Esophagus squamous epithelium (tissue), 5 donors: ENCODE data around the gene DIAPH3. TPM values are rescaled to one million over a fixed set of nuclear protein-coding genes. Genes with fewer than 3 reads are reported as not detected.

Source experiments
- DNase-seq: peaks from one replicate; lab custom pipeline; 2025; lab: John Stamatoyannopoulos, UW
- H3K27ac ChIP-seq, 4 donors: fragments of 200-600 bp; sonication (generic); one replicate each; pipeline ENCODE4 v1.5.1; 2016 to 2019; ENCODE audit warnings: mild to moderate bottlenecking in 1 of 4
- H3K27me3 ChIP-seq, 4 donors: fragments of 200-600 bp; sonication (generic); 1 replicate in 3 of 4; 2 replicates in 1 of 4; pipeline versions ENCODE4 v1.5.1 to v1.6.0; 2017 to 2021; ENCODE audit warnings: antibody characterized with exemption in 1 of 4
- H3K36me3 ChIP-seq, 3 donors: fragments of 200-600 bp; sonication (generic); one replicate each; pipeline ENCODE4 v1.5.1; 2016 to 2019
- H3K4me1 ChIP-seq, 3 donors: fragments of 200-600 bp; sonication (generic); one replicate each; pipeline ENCODE4 v1.5.1; 2017 to 2019
- H3K4me3 ChIP-seq, 4 donors: fragments of 200-600 bp; sonication (generic); 1 replicate in 3 of 4; 2 replicates in 1 of 4; pipeline ENCODE4 v1.5.1; 2016 to 2019; ENCODE audit warnings: mild to moderate bottlenecking in 2 of 4, moderate library complexity in 1 of 4
- H3K9me3 ChIP-seq, 3 donors: fragments of 200-600 bp; sonication (generic); one replicate each; pipeline ENCODE4 v1.5.1; 2016 to 2019
- CTCF ChIP-seq, 6 experiments: fragments of 450-650 bp in 4 of 6; fragments of 200-600 bp in 2 of 6; sonication (generic) in 2 of 6; IDR thresholded peaks; one replicate each; pipeline ENCODE4 v1.5.1; 2016 to 2019; ENCODE audit warnings: antibody characterized with exemption in 6 of 6, mild to moderate bottlenecking in 4 of 6, moderate library complexity in 4 of 6
- POLR2A ChIP-seq, 4 donors: fragments of 450-650 bp; IDR thresholded peaks; one replicate each; pipeline ENCODE4 v1.6.1; 2017; ENCODE audit warnings: antibody characterized with exemption in 4 of 4, mild to moderate bottlenecking in 4 of 4, moderate library complexity in 3 of 4
- WGBS, 2 donors: methylation state at CpG; one replicate each; pipeline ENCODE4 v1.1.5; 2018; 5-methylcytosine and 5-hydroxymethylcytosine counted together
- intact Hi-C: fragments of 100-400 bp; cut with DNase I; formaldehyde crosslinking; loops from one replicate; pipeline ENCODE4 v1.15.0; 2022
- total RNA-seq, 4 donors: library from RNA; depleted of rRNA; stranded (reverse); fragments of >200 nt; gene quantifications; one replicate each; pipeline ENCODE4 v1.1.0, GENCODE V29; 2016
- donor health status: DM: yes; HTN: yes; CAD: no.

DIAPH3 gene
- total RNA-seq, 4 donors from 2014 or later: 2.2 to 11.1 (median 4.0) TPM

- Histone ChIP-seq H3K27ac (no peak overlapping the region), H3K9me3 (no peaks in the 10 kb centered on the region), H3K4me3 (no peak overlapping the region), H3K27me3 (no peaks in the 10 kb centered on the region), H3K36me3 (no peaks in the 10 kb centered on the region), H3K4me1 (no peaks in the 10 kb centered on the region)
- 78 to 80% methylated on average over 3 of the region's 3 CpGs for WGBS, 2 donors
- DNase-seq: no peak
- intact Hi-C loops: no loop called here
- no peak for TF ChIP-seq CTCF (IDR thresholded peaks at IDR 0.05)
- TF ChIP-seq POLR2A (IDR thresholded peaks at IDR 0.05): no peak
Observed at GRCh38 chr13:59915252-59915651, 248.5 kb downstream of the DIAPH3 start.

GRCh38 chr13:59914556-59914955 lies 249.2 kb downstream of the DIAPH3 start:
- no peak overlapping the region for H3K4me3 ChIP-seq
- WGBS, 2 donors: 66 to 80% methylated on average over 2 of the region's 2 CpGs
- intact Hi-C loops: no loop called here
- H3K27me3 ChIP-seq: no peaks in the 10 kb centered on the region
- DNase-seq: no peak
- H3K4me1 ChIP-seq: no peaks in the 10 kb centered on the region
- no peaks in the 10 kb centered on the region for H3K9me3 ChIP-seq
- H3K27ac ChIP-seq: no peak overlapping the region
- TF ChIP-seq POLR2A (IDR thresholded peaks at IDR 0.05) (no peak), CTCF (IDR thresholded peaks at IDR 0.05) (no peak)
- no peaks in the 10 kb centered on the region for H3K36me3 ChIP-seq

GRCh38 chr13:59906413-59907049 lies 257.2 kb downstream of the DIAPH3 start:
- H3K27ac ChIP-seq: no peak overlapping the region
- no peaks in the 10 kb centered on the region for H3K27me3 ChIP-seq
- DNase-seq: no peak
- H3K4me3 ChIP-seq: no peak overlapping the region
- H3K9me3 ChIP-seq: no peaks in the 10 kb centered on the region
- TF ChIP-seq POLR2A (IDR thresholded peaks at IDR 0.05) (no peak), CTCF (IDR thresholded peaks at IDR 0.05) (peak in 4 of 6 experiments; percentile 27 to 43 (median 36))
- H3K36me3 ChIP-seq: no peaks in the 10 kb centered on the region
- intact Hi-C loops: no loop called here
- WGBS, 2 donors: 47 to 52% methylated on average over 7 of the region's 7 CpGs
- no peaks in the 10 kb centered on the region for H3K4me1 ChIP-seq

- intact Hi-C loops: no loop called here
- no peaks in the 10 kb centered on the region for H3K36me3 ChIP-seq
Observed at GRCh38 chr13:59901191-59901590, 262.5 kb downstream of the DIAPH3 start.

More at GRCh38 chr13:59901191-59901590, 262.5 kb downstream of the DIAPH3 start:
- Histone ChIP-seq H3K4me3 (no peak overlapping the region), H3K4me1 (no peaks in the 10 kb centered on the region), H3K27ac (no peak overlapping the region), H3K9me3 (no peaks in the 10 kb centered on the region), H3K27me3 (no peaks in the 10 kb centered on the region)
- 89 to 94% methylated on average over 3 of the region's 3 CpGs for WGBS, 2 donors
- no peak for DNase-seq
- TF ChIP-seq CTCF (IDR thresholded peaks at IDR 0.05) (no peak), POLR2A (IDR thresholded peaks at IDR 0.05) (no peak)
